NCI-H2081 treated with DMSO at 0.1 percent for 48 hours (cell line): Measurements from ENCODE around the gene FTSJ1.
"Not testable (repeated sequence)": the region's sequence is repeated elsewhere in the genome, so short reads cannot be mapped to it uniquely, and the experiment has no call there.

Source experiments
- DNase-seq: peaks from one replicate; lab custom pipeline; 2025; lab: John Stamatoyannopoulos, UW

Gene FTSJ1

DNA sequence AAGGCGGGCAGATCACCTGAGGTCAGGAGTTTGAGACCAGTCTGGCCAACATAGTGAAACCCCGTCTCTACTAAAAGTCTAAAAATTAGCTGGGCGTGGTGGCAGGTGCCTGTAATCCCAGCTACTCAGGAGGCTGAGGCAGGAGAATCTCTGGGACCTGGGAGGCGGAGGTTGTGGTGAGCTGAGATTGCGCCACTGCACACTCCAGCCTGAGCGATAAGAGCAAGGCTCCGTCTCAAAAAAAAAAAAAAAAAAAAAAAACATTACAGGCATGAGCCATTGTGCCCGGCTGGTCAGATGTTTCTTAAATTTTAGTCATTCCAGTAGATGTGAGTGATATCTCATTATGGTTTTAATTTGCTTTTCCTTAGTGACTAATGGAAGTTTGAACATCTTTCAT is 49.9 kb downstream of the FTSJ1 start:
- not testable (repeated sequence) for DNase-seq

DNA sequence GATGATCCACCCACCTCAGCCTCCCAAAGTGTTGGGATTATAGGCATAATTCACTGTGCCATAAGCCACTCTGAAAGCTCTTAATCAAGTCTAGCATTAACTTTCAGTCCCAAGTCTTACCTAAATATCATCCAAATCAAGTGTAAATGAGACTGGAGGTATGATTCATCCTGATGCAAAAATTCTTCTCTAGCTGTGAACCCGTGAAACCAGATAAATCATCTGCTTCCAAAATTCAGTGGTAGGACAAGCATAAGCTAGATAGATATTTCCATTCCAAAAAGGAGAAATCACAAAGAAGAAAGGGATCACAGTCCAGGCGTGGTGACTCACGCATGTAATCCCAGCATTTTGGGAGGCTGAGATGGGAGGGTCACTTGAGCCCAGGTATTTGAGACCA is 54.7 kb downstream of the FTSJ1 start:
- DNase-seq = no peak

DNA sequence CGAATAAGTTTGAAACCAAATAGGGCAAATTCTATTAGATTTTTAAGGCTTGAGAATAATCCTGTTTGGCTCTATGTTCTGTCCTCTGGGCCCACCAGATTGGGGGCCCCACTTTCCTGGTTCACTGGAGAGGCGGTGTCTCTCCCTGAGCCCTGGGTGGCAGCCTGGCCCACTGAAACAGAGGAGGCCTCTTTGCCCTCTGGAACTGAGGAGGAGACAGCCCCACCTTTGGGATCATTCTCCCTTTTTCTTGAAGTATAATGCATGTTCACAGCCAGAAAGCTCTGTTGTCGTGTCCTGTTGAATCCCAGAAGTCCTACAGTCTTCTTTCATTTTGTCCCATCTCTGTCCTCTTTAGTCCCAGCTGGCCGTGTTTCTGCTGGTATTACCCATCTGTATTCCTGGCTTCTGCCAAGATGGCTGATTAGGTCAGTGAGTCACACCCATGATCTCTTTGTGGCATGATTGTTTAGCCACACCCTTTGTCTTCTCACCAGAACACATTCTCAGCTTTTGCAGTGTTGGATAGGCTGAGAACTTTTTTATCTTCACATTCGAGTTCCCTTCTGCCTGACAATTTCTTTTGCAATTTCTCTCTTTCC is 55.5 kb downstream of the FTSJ1 start:
- DNase-seq = no peak

DNA sequence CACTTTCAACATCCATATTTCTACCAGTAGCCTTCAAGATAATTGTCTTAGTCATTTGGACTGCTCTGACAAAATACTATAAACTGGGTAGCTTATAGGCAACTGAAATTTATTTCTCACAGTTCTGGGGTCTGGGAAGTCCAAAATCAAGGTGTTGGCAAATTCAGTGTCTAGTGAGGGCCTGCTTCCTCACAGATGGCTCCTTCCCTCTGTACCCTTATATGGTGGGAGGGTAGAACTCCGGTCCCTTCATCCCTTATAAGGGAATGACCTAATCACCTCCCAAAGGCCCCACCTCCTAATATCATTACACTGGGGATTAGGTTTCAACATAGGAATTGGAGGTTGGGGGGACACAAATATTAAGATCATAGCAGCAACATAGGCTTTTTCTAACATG is 56.2 kb downstream of the FTSJ1 start:
- no peak for DNase-seq

DNA sequence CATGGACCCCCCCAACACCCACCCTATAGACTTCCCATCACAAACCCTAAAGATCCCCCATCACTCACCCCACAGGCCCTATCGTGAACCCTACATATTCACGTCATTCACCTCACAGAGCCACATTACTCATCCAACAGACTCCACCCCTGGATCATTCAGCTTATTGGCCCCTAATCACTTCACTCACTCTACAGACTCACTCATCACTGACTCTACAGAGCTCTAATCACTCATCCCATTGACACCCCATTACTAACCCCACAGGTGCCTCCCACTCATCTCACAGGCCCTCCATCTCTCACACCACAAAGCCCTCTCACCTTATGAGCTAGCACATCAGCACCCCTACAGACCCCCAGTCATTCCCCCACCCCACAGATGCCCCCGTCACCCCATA is 57.2 kb downstream of the FTSJ1 start:
- no peak for DNase-seq
